HG03342 (cell line): ENCODE results near the gene DYSF.

Experiments used
- ATAC-seq: cut with Tn5 transposase; IDR thresholded peaks from one replicate; pipeline ENCODE4 v1.9.1; 2021; ENCODE audit warnings: mild to moderate bottlenecking, moderate library complexity; ENCODE audit not compliant: unreplicated experiment

DYSF gene

GRCh38 chr2:71564361-71564760, 111.0 kb downstream of the DYSF start:
- no peak for ATAC-seq

DNA sequence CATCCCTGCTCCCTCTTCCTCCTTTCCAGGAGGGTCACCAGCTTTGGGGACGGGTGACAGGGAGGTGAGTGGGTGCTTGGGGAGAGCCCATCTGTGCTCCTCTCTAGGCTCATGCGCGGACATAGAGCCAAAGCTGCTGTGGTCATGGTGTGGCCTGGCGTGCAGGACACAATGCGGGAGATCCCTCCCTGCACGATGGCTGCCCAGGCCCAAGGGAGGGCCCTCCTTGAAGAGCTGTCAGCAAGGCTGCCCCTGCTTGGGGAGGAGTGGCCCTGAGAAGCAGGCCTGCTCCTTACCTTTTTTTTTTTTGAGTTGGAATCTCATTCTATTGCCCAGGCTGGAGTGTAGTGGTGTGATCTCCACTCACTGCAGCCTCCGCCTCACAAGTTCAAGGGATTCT, 111.4 kb downstream of the DYSF start:
- ATAC-seq: no peak

GRCh38 chr2:71566372-71566771, 113.0 kb downstream of the DYSF start:
- ATAC-seq: no peak

DNA sequence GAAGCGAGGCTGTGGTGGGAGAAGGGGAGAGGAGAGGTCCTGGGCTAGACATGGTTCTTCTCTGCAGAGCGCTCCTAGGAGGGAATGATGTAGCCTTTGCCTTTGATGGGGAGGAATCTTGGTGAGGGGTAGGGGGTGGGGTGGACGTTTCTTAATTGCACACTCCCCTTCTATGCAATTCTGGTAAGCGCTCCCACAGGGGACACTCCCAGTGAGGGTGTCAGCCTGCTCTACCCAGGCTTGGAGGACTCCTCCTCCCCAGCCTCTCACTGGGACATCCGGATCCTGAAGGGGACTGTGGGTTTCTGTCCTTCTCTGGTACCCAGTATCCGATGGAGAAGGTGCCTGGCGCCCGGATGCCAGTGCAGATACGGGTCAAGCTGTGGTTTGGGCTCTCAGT, 114.3 kb downstream of the DYSF start:
- ATAC-seq: no peak

- ATAC-seq: no peak
Measured at GRCh38 chr2:71568103-71568502, 114.7 kb downstream of the DYSF start.

DNA sequence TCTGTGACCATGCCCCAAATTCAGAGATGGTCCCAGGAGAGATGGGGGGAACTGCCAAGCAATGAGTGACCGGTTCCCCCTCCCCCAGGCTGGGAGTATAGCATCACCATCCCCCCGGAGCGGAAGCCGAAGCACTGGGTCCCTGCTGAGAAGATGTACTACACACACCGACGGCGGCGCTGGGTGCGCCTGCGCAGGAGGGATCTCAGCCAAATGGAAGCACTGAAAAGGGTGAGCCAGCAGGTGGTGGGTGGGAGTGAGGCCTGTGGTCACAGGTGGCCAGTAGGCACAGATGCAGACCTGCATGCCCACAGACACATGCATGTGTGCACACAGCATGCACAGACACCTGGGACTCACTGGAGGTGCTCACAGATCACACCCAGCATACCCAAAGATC, 117.2 kb downstream of the DYSF start:
- no peak for ATAC-seq

DNA sequence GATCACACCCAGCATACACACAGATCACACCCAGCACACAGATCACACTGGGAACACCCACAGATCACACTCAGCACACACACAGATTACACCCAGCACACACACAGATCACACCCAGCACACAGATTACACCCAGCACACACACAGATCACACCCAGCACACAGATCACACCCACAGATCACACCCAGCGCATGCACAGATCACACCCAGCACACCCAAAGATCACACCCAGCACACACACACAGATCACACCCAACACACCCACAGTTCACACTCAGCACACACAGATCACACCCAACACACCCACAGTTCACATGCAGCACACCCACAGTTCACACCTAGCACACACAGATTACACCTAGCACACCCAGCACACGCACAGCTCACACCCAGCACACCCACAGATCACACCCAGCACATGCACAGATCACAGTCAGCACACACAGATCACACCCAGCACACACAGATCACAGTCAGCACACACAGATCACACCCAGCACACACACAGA, 117.6 kb downstream of the DYSF start:
- ATAC-seq: no peak

DNA sequence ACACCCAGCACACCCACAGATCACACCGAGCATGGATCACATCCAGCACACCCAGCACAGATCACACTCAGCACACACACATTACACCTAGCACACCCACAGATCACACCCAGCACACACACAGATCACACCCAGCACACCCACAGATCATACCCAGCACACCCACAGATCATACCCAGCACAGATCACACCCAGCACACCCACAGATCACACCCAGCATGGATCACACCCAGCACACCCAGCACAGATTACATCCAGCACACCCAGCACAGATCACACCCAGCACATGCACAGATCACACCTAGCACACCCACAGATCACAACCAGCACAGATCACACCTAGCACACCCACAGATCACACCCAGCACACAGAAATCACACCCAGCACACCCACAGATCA, 118.6 kb downstream of the DYSF start:
- ATAC-seq: no peak

GRCh38 chr2:71575966-71576365, 122.6 kb downstream of the DYSF start:
- no peak for ATAC-seq

DNA sequence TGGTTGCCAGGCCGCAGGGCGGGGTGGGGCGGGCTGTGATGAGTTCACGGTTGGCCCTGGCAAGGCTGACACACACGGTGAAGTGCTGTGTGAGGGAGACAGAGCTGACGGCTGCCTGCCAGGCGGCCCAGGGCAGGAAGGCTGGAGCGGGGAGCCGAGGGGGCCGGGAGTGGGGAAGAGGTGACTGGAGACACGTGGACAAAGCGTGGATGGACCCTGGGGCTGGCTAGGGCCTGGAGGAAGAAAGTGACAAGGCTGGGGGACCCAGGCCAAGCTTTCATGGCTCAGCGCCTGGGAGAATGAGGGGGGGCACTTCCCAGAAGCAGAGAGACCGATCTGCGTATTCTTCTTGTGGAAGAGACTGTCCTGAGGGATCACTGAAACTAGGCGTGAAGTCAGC, 123.2 kb downstream of the DYSF start:
- no peak for ATAC-seq

DNA sequence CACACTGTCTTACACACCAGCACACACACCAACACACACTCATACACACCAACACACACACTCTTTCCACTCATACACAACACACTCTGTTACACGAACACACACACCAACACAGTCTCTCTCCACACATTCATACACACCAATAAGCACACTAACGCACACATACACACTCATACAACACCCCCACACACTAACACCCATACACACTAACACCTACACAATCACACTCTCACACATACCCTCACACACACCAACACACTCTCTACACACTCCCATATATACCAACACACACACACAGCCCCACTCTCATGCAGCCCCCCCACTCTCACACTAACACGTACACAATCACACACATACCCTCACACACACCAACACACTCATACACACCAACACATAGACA, 123.8 kb downstream of the DYSF start:
- ATAC-seq: no peak

GRCh38 chr2:71578767-71579342, 125.5 kb downstream of the DYSF start:
- no peak for ATAC-seq

GRCh38 chr2:71581026-71581425, 127.7 kb downstream of the DYSF start:
- ATAC-seq: no peak

DNA sequence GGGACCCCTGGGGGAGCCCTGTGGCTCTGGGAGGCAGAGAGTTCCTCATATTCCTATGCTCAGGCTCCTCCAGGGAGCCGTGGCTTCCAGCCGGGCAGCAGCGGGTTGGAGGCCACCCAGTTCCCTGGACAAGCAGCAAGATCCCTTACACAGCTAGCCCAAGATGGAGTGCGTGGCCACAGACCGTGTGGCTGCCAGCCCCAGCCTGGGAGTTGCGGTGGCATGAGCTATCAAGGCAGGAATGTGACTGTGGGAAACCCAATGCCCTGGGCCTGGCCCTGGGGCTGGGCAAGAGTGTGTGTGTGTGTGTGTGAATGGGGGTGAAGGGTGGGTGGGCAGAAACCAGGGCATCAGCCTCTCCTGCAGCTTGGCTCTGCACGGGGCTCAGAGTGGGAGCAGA, 130.5 kb downstream of the DYSF start:
- ATAC-seq: no peak

DNA sequence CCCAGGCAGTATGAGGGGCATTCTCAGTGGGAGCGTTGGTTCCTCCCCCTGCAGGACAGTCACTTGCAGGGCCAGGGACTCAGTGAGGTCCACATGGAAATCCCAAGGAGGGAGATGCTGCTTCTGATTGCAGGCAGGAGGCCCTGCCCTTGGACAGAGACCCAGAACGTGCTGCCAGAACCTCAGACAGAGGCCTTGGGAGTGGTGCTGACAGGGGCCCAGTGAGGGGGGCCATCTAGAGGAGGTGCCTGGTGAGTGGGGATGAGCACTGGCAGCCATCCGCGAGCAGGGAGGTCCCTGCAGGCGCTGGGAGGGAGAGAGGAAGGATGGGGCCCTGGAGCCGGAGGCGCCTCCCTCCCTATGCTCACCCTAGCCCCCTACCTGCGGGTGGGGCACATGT, 133.1 kb downstream of the DYSF start:
- no peak for ATAC-seq

DNA sequence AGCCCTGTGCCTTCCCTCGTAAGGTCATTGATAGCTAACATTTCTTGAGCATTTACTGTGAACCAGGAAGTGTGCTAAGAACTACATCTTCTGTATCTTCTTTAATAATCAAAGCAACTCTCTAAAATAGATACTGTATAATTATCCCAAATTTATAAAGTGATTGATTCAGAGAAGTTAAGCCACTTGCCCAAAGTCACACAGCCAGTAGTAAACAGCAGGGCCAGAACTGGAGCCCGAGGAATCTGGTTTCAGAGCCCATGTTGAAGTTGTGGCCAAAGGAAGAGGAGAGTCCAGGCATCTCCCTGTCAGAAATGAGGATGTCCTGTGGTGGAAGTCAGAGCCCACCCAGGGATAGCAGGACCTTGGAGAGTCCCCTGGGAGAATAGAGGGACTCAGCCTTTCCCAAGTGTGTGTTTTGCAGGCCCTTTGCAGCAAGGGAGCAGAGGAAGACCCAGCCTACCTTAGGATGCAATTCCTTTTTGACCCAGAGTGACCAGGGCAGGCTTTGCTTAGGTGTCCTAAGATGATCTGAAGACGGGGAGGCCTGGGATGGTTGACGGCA, 134.2 kb downstream of the DYSF start:
- no peak for ATAC-seq

GRCh38 chr2:71588497-71589170, 135.3 kb downstream of the DYSF start:
- no peak for ATAC-seq

- no peak for ATAC-seq
Measured at GRCh38 chr2:71589763-71590162, 136.4 kb downstream of the DYSF start.

- no peak for ATAC-seq
Measured at GRCh38 chr2:71591044-71591443, 137.7 kb downstream of the DYSF start.

- no peak for ATAC-seq
Measured at GRCh38 chr2:71592181-71592711, 138.9 kb downstream of the DYSF start.

- no peak for ATAC-seq
Measured at GRCh38 chr2:71595569-71595968, 142.2 kb downstream of the DYSF start.

DNA sequence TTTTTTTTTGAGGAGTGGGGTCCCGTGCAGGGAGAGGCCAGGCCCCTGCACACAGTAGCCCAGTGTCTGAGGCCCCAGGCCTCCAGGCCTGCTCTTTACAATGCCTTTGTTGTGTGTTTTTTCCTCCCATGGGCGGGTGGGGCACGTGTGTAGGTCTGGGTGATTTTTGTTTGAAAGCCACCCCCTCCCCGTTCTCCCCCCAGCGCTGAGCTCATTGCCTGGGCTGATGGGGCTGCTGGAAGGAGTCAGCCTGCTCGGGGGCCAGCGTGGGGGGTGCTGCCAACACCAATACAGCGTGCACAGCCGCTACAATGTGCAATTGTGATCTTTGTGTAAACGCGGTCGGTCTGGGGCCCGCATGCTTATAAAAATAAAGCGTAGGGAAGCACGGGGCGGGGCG, 142.7 kb downstream of the DYSF start:
- ATAC-seq: no peak
